H9 (cell line): ENCODE measurements around the gene ADAMTS16. TPM values are rescaled to one million over a fixed set of nuclear protein-coding genes. Genes with fewer than 3 reads are reported as not detected.

Experiments used
- DNase-seq: peaks from one replicate; pipeline ENCODE4 v3.0.0-alpha.2; 2017
- H2AFZ ChIP-seq: one replicate; pipeline ENCODE4 v1.6.1; 2013; ENCODE audit warnings: mild to moderate bottlenecking, low read length, control low read depth, moderate library complexity
- H2AK5ac ChIP-seq: 2 replicates; pipeline ENCODE4 v1.6.1; 2013; ENCODE audit warnings: low read length, control low read depth, mixed read lengths; ENCODE audit not compliant: insufficient read length
- H2BK120ac ChIP-seq: one replicate; pipeline ENCODE4 v1.6.1; 2013; ENCODE audit warnings: low read depth, mild to moderate bottlenecking, low read length, control low read depth, inconsistent platforms; ENCODE audit not compliant: poor library complexity, severe bottlenecking
- H2BK12ac ChIP-seq: 2 replicates; pipeline ENCODE4 v1.6.1; 2013; ENCODE audit warnings: low read length, control low read depth, mixed read lengths, low read depth; ENCODE audit not compliant: insufficient read length
- H2BK15ac ChIP-seq: 2 replicates; pipeline ENCODE4 v1.6.1; 2013; ENCODE audit warnings: low read depth, low read length, control low read depth
- H2BK20ac ChIP-seq: one replicate; pipeline ENCODE4 v1.6.1; 2013; ENCODE audit warnings: low read depth, mild to moderate bottlenecking, low read length, control low read depth, inconsistent platforms; ENCODE audit not compliant: poor library complexity, severe bottlenecking
- H2BK5ac ChIP-seq: 2 replicates; pipeline ENCODE4 v1.6.1; 2013; ENCODE audit warnings: low read length, control low read depth, mixed read lengths; ENCODE audit not compliant: insufficient read length
- H3K14ac ChIP-seq: 2 replicates; pipeline ENCODE4 v1.6.1; 2013; ENCODE audit warnings: low read length, control low read depth; ENCODE audit not compliant: insufficient read depth
- H3K18ac ChIP-seq: 2 replicates; pipeline ENCODE4 v1.6.1; 2013; ENCODE audit warnings: low read depth, mild to moderate bottlenecking, mixed read lengths, low read length, control low read depth; ENCODE audit not compliant: insufficient read length
- H3K23ac ChIP-seq: 2 replicates; pipeline ENCODE4 v1.6.1; 2013; ENCODE audit warnings: low read length, control low read depth, mixed read lengths, low read depth; ENCODE audit not compliant: insufficient read length
- H3K23me2 ChIP-seq: 2 replicates; pipeline ENCODE4 v1.6.1; 2013; ENCODE audit warnings: low read depth, mild to moderate bottlenecking, mixed read lengths, low read length, control low read depth; ENCODE audit not compliant: insufficient read length, poor library complexity, severe bottlenecking
- H3K27ac ChIP-seq: 2 replicates; pipeline ENCODE4 v1.5.1; 2013; ENCODE audit warnings: low read length, control low read depth, mixed read lengths, low read depth; ENCODE audit not compliant: insufficient read length
- H3K27me3 ChIP-seq: 2 replicates; pipeline ENCODE4 v1.6.1; 2013; ENCODE audit warnings: low read length, control low read depth, inconsistent platforms; ENCODE audit not compliant: insufficient read depth
- H3K4ac ChIP-seq: 2 replicates; pipeline ENCODE4 v1.6.1; 2013; ENCODE audit warnings: low read depth, mild to moderate bottlenecking, control low read depth, inconsistent platforms, low read length, moderate library complexity
- H3K4me1 ChIP-seq: 2 replicates; pipeline ENCODE4 v1.6.1; 2013; ENCODE audit warnings: low read length, control low read depth, inconsistent platforms; ENCODE audit not compliant: insufficient read depth
- H3K4me2 ChIP-seq: 2 replicates; pipeline ENCODE4 v1.6.1; 2013; ENCODE audit warnings: low read length, control low read depth, mixed read lengths; ENCODE audit not compliant: insufficient read length, insufficient read depth
- H3K56ac ChIP-seq: 2 replicates; pipeline ENCODE4 v1.6.1; 2013; ENCODE audit warnings: low read depth, mild to moderate bottlenecking, mixed read lengths, low read length, control low read depth; ENCODE audit not compliant: insufficient read length
- H3K79me1 ChIP-seq: 2 replicates; pipeline ENCODE4 v1.6.1; 2013; ENCODE audit warnings: low read depth, mild to moderate bottlenecking, moderate library complexity, low read length, control low read depth, inconsistent platforms; ENCODE audit not compliant: insufficient read depth, poor library complexity, severe bottlenecking
- H3K79me2 ChIP-seq: 2 replicates; pipeline ENCODE4 v1.6.1; 2013; ENCODE audit warnings: low read length, control low read depth, inconsistent platforms; ENCODE audit not compliant: insufficient read depth
- H3K9ac ChIP-seq: 2 replicates; pipeline ENCODE4 v1.6.1; 2013; ENCODE audit warnings: low read length, control low read depth, mixed read lengths; ENCODE audit not compliant: insufficient read length; ENCODE audit errors: extremely low read depth
- H3K9me3 ChIP-seq: one replicate; pipeline ENCODE4 v1.6.1; 2013; ENCODE audit warnings: low read depth, low read length, inconsistent platforms; ENCODE audit not compliant: control insufficient read depth
- H3T11ph ChIP-seq: one replicate; pipeline ENCODE4 v1.6.1; 2013; ENCODE audit warnings: mild to moderate bottlenecking, low read length, control low read depth, inconsistent platforms
- H4K20me1 ChIP-seq: one replicate; pipeline ENCODE4 v1.6.1; 2013; ENCODE audit not compliant: control insufficient read depth, insufficient read length, insufficient read depth
- H4K5ac ChIP-seq: 2 replicates; pipeline ENCODE4 v1.6.1; 2013; ENCODE audit warnings: low read depth, mild to moderate bottlenecking, mixed read lengths, low read length, control low read depth; ENCODE audit not compliant: insufficient read length
- H4K8ac ChIP-seq: replicated peaks from 2 replicates; pipeline ENCODE4 v1.6.1; 2013; ENCODE audit warnings: low read length, control low read depth, mixed read lengths, low read depth; ENCODE audit not compliant: insufficient read length
- H4K91ac ChIP-seq: 2 replicates; pipeline ENCODE4 v1.6.1; 2013; ENCODE audit warnings: low read depth, mild to moderate bottlenecking, moderate library complexity, mixed read lengths, low read length, control low read depth; ENCODE audit not compliant: insufficient read length
- H3K27ac Mint-ChIP-seq, 3 experiments: 2 replicates in 2 of 3; 3 replicates in 1 of 3; pipeline ENCODE4 v1.8.0; 2020 to 2021; ENCODE audit warnings: mixed read lengths in 3 of 3, mild to moderate bottlenecking in 1 of 3, moderate library complexity in 1 of 3
- H3K27me3 Mint-ChIP-seq: 2 replicates; pipeline ENCODE4 v1.8.0; 2021; ENCODE audit warnings: low read depth, mild to moderate bottlenecking, moderate library complexity, mixed read lengths
- H3K36me3 Mint-ChIP-seq, 3 experiments: 2 replicates in 2 of 3; 3 replicates in 1 of 3; pipeline ENCODE4 v1.8.0; 2020 to 2021; ENCODE audit warnings: low read depth in 3 of 3, mixed read lengths in 3 of 3; ENCODE audit not compliant: insufficient read depth in 1 of 3
- H3K4me1 Mint-ChIP-seq, 2 experiments: 2 replicates each; pipeline ENCODE4 v1.8.0; 2020; ENCODE audit warnings: mixed read lengths in 2 of 2
- H3K4me3 Mint-ChIP-seq, 2 experiments: 2 replicates in 1 of 2; 3 replicates in 1 of 2; pipeline ENCODE4 v1.8.0; 2020 to 2021; ENCODE audit warnings: mild to moderate bottlenecking in 2 of 2, mixed read lengths in 2 of 2, moderate library complexity in 1 of 2
- H3K9me3 Mint-ChIP-seq, 2 experiments: 2 replicates in 1 of 2; 3 replicates in 1 of 2; pipeline ENCODE4 v1.8.0; 2020; ENCODE audit warnings: mild to moderate bottlenecking in 2 of 2, mixed read lengths in 2 of 2, moderate library complexity in 1 of 2
- WGBS: extraction: QIAGEN DNeasy Blood & Tissue Kit; methylation state at CpG from one replicate; pipeline ENCODE4 v1.1.7; 2013; ENCODE audit warnings: missing lambda C conversion rate, low lambda C conversion rate, mixed read lengths; ENCODE audit not compliant: insufficient read length; ENCODE audit errors: extremely low coverage; 5-methylcytosine and 5-hydroxymethylcytosine counted together
- total RNA-seq: library from RNA; stranded (reverse); gene quantifications from 2 replicates; pipeline ENCODE4 v1.2.1, GENCODE V29; 2021
- TF ChIP-seq, protein P1 (sequence below): fragments of 200-600 bp; sonication (generic); conservative IDR thresholded peaks from 3 replicates; pipeline ENCODE4 v1.8.0; 2021; ENCODE audit warnings: antibody characterized with exemption, mild to moderate bottlenecking

ADAMTS16 gene
- total RNA-seq, 1 experiment from 2014 or later = 4.5 TPM

DNA sequence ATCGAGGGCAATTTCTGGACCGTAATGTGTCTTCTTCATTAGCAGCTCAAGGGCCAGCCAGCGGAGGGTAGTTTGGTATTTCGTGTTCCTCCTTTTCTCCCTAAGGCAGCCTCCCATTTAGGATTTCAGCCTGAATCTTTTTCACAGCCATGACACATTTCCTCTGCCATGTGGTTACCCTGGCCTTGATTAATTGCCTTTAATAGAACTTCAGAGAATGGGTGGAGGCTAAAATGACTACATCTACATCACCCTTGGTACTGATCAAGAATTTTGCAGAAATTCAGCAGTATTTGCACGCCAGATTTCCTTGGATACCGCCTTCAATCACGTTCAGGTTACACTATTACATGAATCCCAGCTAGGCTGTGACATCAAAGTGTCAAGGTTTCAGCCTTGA lies 58.0 kb downstream of the ADAMTS16 start:
- Histone ChIP-seq H4K91ac (no peak overlapping the region), H2AFZ (no peak overlapping the region), H2AK5ac (no peak overlapping the region), H3K23ac (no peak overlapping the region), H4K20me1 (no peaks in the 10 kb centered on the region), H3K18ac (no peak overlapping the region), H2BK120ac (no peak overlapping the region), H3K79me1 (no peaks in the 10 kb centered on the region), H2BK5ac (no peak overlapping the region), H3K14ac (no peak overlapping the region), H3K4me2 (no peak overlapping the region), H4K8ac (no peak overlapping the region), H3K9ac (no peak overlapping the region), H2BK20ac (no peak overlapping the region), H3K27me3 (no peaks in the 10 kb centered on the region), H3K79me2 (no peaks in the 10 kb centered on the region), H3T11ph (no peak overlapping the region), H2BK12ac (no peak overlapping the region), H3K56ac (no peak overlapping the region), H3K4ac (no peak overlapping the region), H3K4me1 (peaks cover 7% of the 10 kb centered on the region), H3K23me2 (no peaks in the 10 kb centered on the region), H4K5ac (no peak overlapping the region), H2BK15ac (no peak overlapping the region), H3K27ac (no peak overlapping the region), H3K9me3 (no peaks in the 10 kb centered on the region)
- peaks cover 0 to 8% (median 8%) of the 10 kb centered on the region in 3 experiments; a peak in 5 of 7 replicates for H3K36me3 Mint-ChIP-seq
- no peak for DNase-seq
- H3K4me1 Mint-ChIP-seq = peaks cover 23% of the 10 kb centered on the region in 2 experiments
- H3K27ac Mint-ChIP-seq = no peak overlapping the region
- no CpG with 5 or more reads among the region's 7 CpGs for WGBS
- H3K4me3 Mint-ChIP-seq = no peak overlapping the region
- peaks cover 0 to 3% of the 10 kb centered on the region in 2 experiments; a peak in 2 of 5 replicates for H3K9me3 Mint-ChIP-seq
- TF ChIP-seq, protein P1, sequence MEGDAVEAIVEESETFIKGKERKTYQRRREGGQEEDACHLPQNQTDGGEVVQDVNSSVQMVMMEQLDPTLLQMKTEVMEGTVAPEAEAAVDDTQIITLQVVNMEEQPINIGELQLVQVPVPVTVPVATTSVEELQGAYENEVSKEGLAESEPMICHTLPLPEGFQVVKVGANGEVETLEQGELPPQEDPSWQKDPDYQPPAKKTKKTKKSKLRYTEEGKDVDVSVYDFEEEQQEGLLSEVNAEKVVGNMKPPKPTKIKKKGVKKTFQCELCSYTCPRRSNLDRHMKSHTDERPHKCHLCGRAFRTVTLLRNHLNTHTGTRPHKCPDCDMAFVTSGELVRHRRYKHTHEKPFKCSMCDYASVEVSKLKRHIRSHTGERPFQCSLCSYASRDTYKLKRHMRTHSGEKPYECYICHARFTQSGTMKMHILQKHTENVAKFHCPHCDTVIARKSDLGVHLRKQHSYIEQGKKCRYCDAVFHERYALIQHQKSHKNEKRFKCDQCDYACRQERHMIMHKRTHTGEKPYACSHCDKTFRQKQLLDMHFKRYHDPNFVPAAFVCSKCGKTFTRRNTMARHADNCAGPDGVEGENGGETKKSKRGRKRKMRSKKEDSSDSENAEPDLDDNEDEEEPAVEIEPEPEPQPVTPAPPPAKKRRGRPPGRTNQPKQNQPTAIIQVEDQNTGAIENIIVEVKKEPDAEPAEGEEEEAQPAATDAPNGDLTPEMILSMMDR = no peak
- H3K27me3 Mint-ChIP-seq = peaks cover 18% of the 10 kb centered on the region
